Peyer's patch (tissue), 4 donors: ENCODE measurements around the gene GRID2IP.

Source experiments
- CTCF ChIP-seq, 6 experiments: fragments of 450-650 bp in 4 of 6; fragments of 200-600 bp in 2 of 6; sonication (generic) in 1 of 6; IDR thresholded peaks; one replicate each; pipeline ENCODE4 v1.5.1; 2017 to 2019; ENCODE audit warnings: antibody characterized with exemption in 6 of 6, mild to moderate bottlenecking in 3 of 6, moderate library complexity in 1 of 6
- POLR2A ChIP-seq, 2 donors: fragments of 450-650 bp; IDR thresholded peaks; one replicate each; pipeline ENCODE4 v1.5.1; 2017; ENCODE audit warnings: antibody characterized with exemption in 2 of 2, mild to moderate bottlenecking in 2 of 2, moderate library complexity in 2 of 2

- no peak for TF ChIP-seq POLR2A (IDR thresholded peaks at IDR 0.05)
- no peak for TF ChIP-seq CTCF (IDR thresholded peaks at IDR 0.05)
Measured at GRCh38 chr7:6590645-6591110, 39.4 kb upstream of the GRID2IP start.
